SK-N-SH (cell line): ENCODE results near the gene UCP2. TPM values are rescaled to one million over a fixed set of nuclear protein-coding genes. Genes with fewer than 3 reads are reported as not detected.

Experiments
- CTCF ChIA-PET: fragments of 300-600, 350-600 bp; formaldehyde crosslinking; extraction: SDS; loops from one replicate; lab custom pipeline; 2021; lab: Yijun Ruan, JAX
- POLR2A ChIA-PET: fragments of 350-600 bp; sonication (Branson Sonifier 250); formaldehyde crosslinking; extraction: SDS; loops from one replicate; lab custom pipeline; 2020; ENCODE audit warnings: antibody characterized with exemption, inconsistent platforms; lab: Yijun Ruan, JAX
- DNase-seq: peaks from one replicate; pipeline ENCODE4 v3.0.0; 2012
- H2AFZ ChIP-seq: fragments of 200-600 bp; sonication (generic); 2 replicates; pipeline ENCODE4 v1.8.1; 2016; ENCODE audit warnings: antibody characterized with exemption, mild to moderate bottlenecking, low read depth
- H3F3A ChIP-seq: fragments of 200-600 bp; sonication (generic); replicated peaks from 2 replicates; pipeline ENCODE3; 2016; ENCODE audit warnings: antibody characterized with exemption, mild to moderate bottlenecking; ENCODE audit not compliant: insufficient read depth
- H3K27ac ChIP-seq, 2 experiments: fragments of 200-500 bp in 1 of 2; fragments of 200-600 bp in 1 of 2; sonication (Bioruptor generic) in 1 of 2; sonication (generic), shearing (Covaris generic) in 1 of 2; 2 replicates each; pipeline versions ENCODE4 v1.5.1 to v1.6.1; 2014 to 2016; ENCODE audit warnings: low read depth in 2 of 2, inconsistent platforms in 1 of 2, low read length in 1 of 2, mild to moderate bottlenecking in 1 of 2, mixed read lengths in 1 of 2
- H3K27me3 ChIP-seq: fragments of 200-600 bp; sonication (generic), shearing (Covaris generic); 2 replicates; pipeline ENCODE4 v1.6.1; 2016; ENCODE audit warnings: mixed run types; ENCODE audit not compliant: insufficient read depth
- H3K36me3 ChIP-seq, 2 experiments: fragments of 200-500 bp in 1 of 2; fragments of 200-600 bp in 1 of 2; sonication (Bioruptor generic) in 1 of 2; sonication (generic) in 1 of 2; replicated peaks in 1 of 2; 2 replicates each; pipeline versions ENCODE3 to v1.5.1; 2014 to 2016; ENCODE audit warnings: low read length in 1 of 2, mild to moderate bottlenecking in 1 of 2; ENCODE audit not compliant: insufficient read depth in 2 of 2, control insufficient read depth in 1 of 2
- H3K4me1 ChIP-seq, 2 experiments: fragments of 200-500 bp in 1 of 2; fragments of 200-600 bp in 1 of 2; sonication (Bioruptor generic) in 1 of 2; sonication (generic), shearing (Covaris generic) in 1 of 2; 2 replicates each; pipeline versions ENCODE4 v1.5.1 to v1.6.1; 2014 to 2016; ENCODE audit warnings: low read depth in 1 of 2, low read length in 1 of 2, mixed run types in 1 of 2; ENCODE audit not compliant: insufficient read depth in 2 of 2, control insufficient read depth in 1 of 2
- H3K4me2 ChIP-seq: fragments of 200-600 bp; sonication (generic), shearing (Covaris generic); 2 replicates; pipeline ENCODE4 v1.6.1; 2017; ENCODE audit warnings: mixed run types
- H3K4me3 ChIP-seq, 2 experiments: fragments of 200-500 bp in 1 of 2; fragments of 200-600 bp in 1 of 2; sonication (Bioruptor generic) in 1 of 2; sonication (generic), shearing (Covaris generic) in 1 of 2; 2 replicates each; pipeline versions ENCODE4 v1.5.1 to v1.8.1; 2014 to 2016; ENCODE audit warnings: low read depth in 2 of 2, inconsistent platforms in 1 of 2, low read length in 1 of 2, mild to moderate bottlenecking in 1 of 2, mixed read lengths in 1 of 2, moderate library complexity in 1 of 2
- H3K79me2 ChIP-seq: fragments of 200-600 bp; sonication (generic); 2 replicates; pipeline ENCODE4 v1.8.1; 2017; ENCODE audit warnings: mild to moderate bottlenecking; ENCODE audit not compliant: insufficient read depth
- H3K9ac ChIP-seq: fragments of 200-600 bp; sonication (generic); 2 replicates; pipeline ENCODE4 v1.6.1; 2017; ENCODE audit warnings: mixed run types
- H3K9me2 ChIP-seq: fragments of 200-600 bp; sonication (generic); 2 replicates; pipeline ENCODE4 v1.6.1; 2017; ENCODE audit warnings: mixed run types
- H3K9me3 ChIP-seq: fragments of 200-600 bp; sonication (generic); 2 replicates; pipeline ENCODE4 v1.6.1; 2017; ENCODE audit warnings: mixed run types, mild to moderate bottlenecking, moderate library complexity
- H4K20me1 ChIP-seq: fragments of 200-600 bp; sonication (generic); 2 replicates; pipeline ENCODE4 v1.6.1; 2017; ENCODE audit warnings: mild to moderate bottlenecking, mixed run types; ENCODE audit not compliant: insufficient read depth
- CHD2 ChIP-seq: fragments of 150-350 bp; IDR thresholded peaks from 2 replicates; pipeline ENCODE4 v1.6.1; 2018; ENCODE audit warnings: low read length; ENCODE audit not compliant: partially characterized antibody
- EP300 ChIP-seq, 2 experiments: IDR thresholded peaks; 2 replicates each; pipeline versions ENCODE4 v1.4.0 to v1.6.1; 2012; ENCODE audit warnings: borderline replicate concordance in 1 of 2, low read depth in 1 of 2, low read length in 1 of 2
- EZH2phosphoT487 ChIP-seq: fragments of 200-600 bp; sonication (generic); IDR thresholded peaks from 2 replicates; pipeline ENCODE4 v1.6.1; 2017; ENCODE audit warnings: low read depth, mixed run types, mild to moderate bottlenecking, antibody characterized with exemption, moderate library complexity, borderline replicate concordance
- FOSL2 ChIP-seq: IDR thresholded peaks from 2 replicates; pipeline ENCODE4 v1.4.0; 2012; ENCODE audit warnings: low read depth, mild to moderate bottlenecking, moderate library complexity, borderline replicate concordance
- FOXM1 ChIP-seq: IDR thresholded peaks from 2 replicates; pipeline ENCODE4 v1.4.0; 2012; ENCODE audit warnings: low read depth, mild to moderate bottlenecking
- GATA2 ChIP-seq: sonication (generic); formaldehyde crosslinking; IDR thresholded peaks from 2 replicates; pipeline ENCODE4 v1.5.0; 2020; ENCODE audit warnings: mild to moderate bottlenecking, missing genetic modification reagents
- JUND ChIP-seq: IDR thresholded peaks from 2 replicates; pipeline ENCODE4 v1.4.0; 2012
- MXI1 ChIP-seq: IDR thresholded peaks from 2 replicates; pipeline ENCODE4 v1.6.1; 2012; ENCODE audit warnings: mild to moderate bottlenecking, low read depth, low read length, improper control_type of control experiment
- NFIC ChIP-seq: IDR thresholded peaks from 2 replicates; pipeline ENCODE4 v1.4.0; 2012; ENCODE audit warnings: borderline replicate concordance
- NRF1 ChIP-seq: IDR thresholded peaks from 2 replicates; pipeline ENCODE4 v1.6.1; 2012; ENCODE audit warnings: low read depth, mild to moderate bottlenecking, low read length
- POLR2AphosphoS5 ChIP-seq: IDR thresholded peaks from 2 replicates; pipeline ENCODE4 v1.6.1; 2012; ENCODE audit warnings: low read depth, low read length
- REST ChIP-seq: IDR thresholded peaks from 2 replicates; pipeline ENCODE4 v1.6.1; 2012; ENCODE audit warnings: mild to moderate bottlenecking, low read depth, low read length, moderate library complexity
- RXRA ChIP-seq: IDR thresholded peaks from 2 replicates; pipeline ENCODE4 v1.4.0; 2012; ENCODE audit warnings: low read depth, mild to moderate bottlenecking, borderline replicate concordance
- SMC3 ChIP-seq: IDR thresholded peaks from 2 replicates; pipeline ENCODE4 v1.6.1; 2012; ENCODE audit warnings: low read depth, low read length, improper control_type of control experiment
- TAF1 ChIP-seq: IDR thresholded peaks from 2 replicates; pipeline ENCODE4 v1.6.1; 2012; ENCODE audit warnings: low read depth, mild to moderate bottlenecking, low read length, moderate library complexity, borderline replicate concordance
- TCF12 ChIP-seq: IDR thresholded peaks from 2 replicates; pipeline ENCODE4 v1.4.0; 2012
- USF1 ChIP-seq: IDR thresholded peaks from 2 replicates; pipeline ENCODE4 v1.4.0; 2012; ENCODE audit warnings: low read depth, borderline replicate concordance
- WGBS: methylation state at CpG from one replicate; pipeline ENCODE4 v1.1.6; 2017; ENCODE audit warnings: low lambda C conversion rate; 5-methylcytosine and 5-hydroxymethylcytosine counted together
- polyA plus RNA-seq, 3 experiments: library from polyadenylated mRNA; depleted of rRNA; stranded (reverse); fragments of >200 nt; gene quantifications; 2 replicates each; pipeline ENCODE4 v1.2.3, GENCODE V29; 2012

The UCP2 gene
- polyA plus RNA-seq, 1 of the 3 experiments (the other 2 are of a cell fraction), result 36.0 TPM

- no peak for TF ChIP-seq USF1
- TF ChIP-seq, all 33 proteins: peak for 0
Measured at GRCh38 chr11:73998846-73999575, 16.4 kb upstream of the UCP2 start (continued).

DNA sequence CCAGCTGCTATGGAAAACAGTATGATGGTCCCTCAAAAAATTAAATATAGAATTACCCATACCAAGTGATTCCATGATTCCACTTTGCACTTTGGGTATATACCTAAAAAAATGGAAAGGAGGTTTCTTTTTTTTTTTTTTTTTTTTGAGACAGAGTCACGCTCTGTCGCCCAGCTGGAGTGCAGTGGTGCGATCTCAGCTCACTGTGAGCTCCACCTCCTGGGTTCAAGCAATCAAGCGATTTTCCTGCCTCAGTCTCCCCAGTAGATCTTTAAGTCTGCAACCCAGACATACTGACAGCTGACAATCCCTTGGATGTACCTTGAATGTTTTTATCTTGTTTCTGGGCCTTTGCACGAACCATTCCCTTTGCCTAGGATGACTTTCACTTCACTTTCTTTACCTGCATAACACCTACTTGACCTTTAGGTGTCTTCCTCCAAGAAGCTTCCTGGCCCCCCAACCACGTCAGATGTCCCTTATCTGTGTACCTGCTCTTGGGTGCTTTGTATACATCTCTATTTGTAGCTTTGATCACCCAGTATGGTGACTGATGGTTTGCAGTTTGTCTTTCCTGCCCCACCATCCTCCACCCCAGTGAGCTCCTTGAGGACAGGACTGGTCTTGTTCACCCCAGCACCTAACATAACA is 14.6 kb upstream of the UCP2 start:
- H3K9me2 ChIP-seq, result no peaks in the 10 kb centered on the region
- ChIA-PET POLR2A (interaction anchor here (0.7 kb wide), 1 partner anchor 84 kb away, joined by 3 read pairs; no protein-coding TSS in a partner anchor), CTCF (interaction anchor here (1.1 kb wide), 2 partner anchors 9 to 33 kb away, joined by 3 to 4 read pairs; no protein-coding TSS in a partner anchor)
- no peak for TF ChIP-seq MXI1
- TF ChIP-seq EZH2phosphoT487, result no peak
- TF ChIP-seq FOSL2, result no peak
- TF ChIP-seq GATA2 (CRISPR knock-in tag), result no peak
- no peak for TF ChIP-seq TAF1
- H3K27me3 ChIP-seq, result no peaks in the 10 kb centered on the region
- H3K9ac ChIP-seq, result no peak overlapping the region
- no peaks in the 10 kb centered on the region for H4K20me1 ChIP-seq
- H3K4me1 ChIP-seq, result no peaks in the 10 kb centered on the region
- no peaks in the 10 kb centered on the region for H3K9me3 ChIP-seq
- no peak overlapping the region for H3K4me3 ChIP-seq
- no peak overlapping the region for H3K27ac ChIP-seq
- peaks cover 4% of the 10 kb centered on the region for H3F3A ChIP-seq
- DNase-seq, result no peak
- H3K36me3 ChIP-seq, result peaks cover 0 to 2% of the 10 kb centered on the region in 2 experiments
- H3K79me2 ChIP-seq, result no peaks in the 10 kb centered on the region
- 76% methylated on average over 6 of the region's 6 CpGs for WGBS
- H2AFZ ChIP-seq, result no peak overlapping the region
- H3K4me2 ChIP-seq, result no peak overlapping the region

DNA sequence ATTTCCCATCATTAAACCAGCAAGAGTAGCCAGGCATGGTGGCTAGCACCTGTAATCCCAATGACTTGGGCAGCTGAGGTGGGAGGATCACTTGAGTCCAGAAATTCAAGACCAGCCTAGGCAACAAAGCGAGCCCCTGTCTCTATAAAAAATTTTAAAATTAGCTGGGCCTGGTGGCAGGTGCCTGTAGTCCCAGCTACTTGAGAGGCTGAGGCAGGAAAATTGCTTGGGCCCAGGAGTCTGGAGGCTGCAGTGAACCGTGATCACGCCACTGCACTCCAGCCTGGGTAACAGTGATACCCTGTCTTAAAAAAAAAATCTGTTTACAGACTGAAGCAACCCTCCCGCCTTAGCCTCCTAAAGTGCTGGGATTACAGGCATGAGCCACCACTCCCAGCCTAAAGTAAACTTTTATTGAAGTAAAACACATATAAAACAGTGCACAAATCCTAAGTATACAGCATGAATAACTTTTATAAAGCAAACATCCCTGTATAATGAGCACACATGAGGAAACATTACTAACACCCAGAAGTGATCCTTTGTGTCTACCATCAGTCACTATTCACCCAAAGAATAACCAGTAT is 13.6 kb upstream of the UCP2 start:
- POLR2A ChIA-PET, result interaction anchor here (0.6 kb wide), 2 partner anchors 11 to 17 kb away, joined by 3 read pairs; no protein-coding TSS in a partner anchor
- Histone ChIP-seq H3K36me3 (peaks cover 0 to 2% of the 10 kb centered on the region in 2 experiments), H3K9me2 (no peaks in the 10 kb centered on the region), H2AFZ (no peak overlapping the region), H3K4me2 (no peak overlapping the region), H3K4me3 (no peak overlapping the region), H3K27ac (no peak overlapping the region), H3K9me3 (no peaks in the 10 kb centered on the region), H3K79me2 (no peaks in the 10 kb centered on the region), H4K20me1 (no peaks in the 10 kb centered on the region), H3K9ac (no peak overlapping the region), H3K27me3 (no peaks in the 10 kb centered on the region), H3K4me1 (no peaks in the 10 kb centered on the region), H3F3A (peaks cover 4% of the 10 kb centered on the region)
- 94% methylated on average over 4 of the region's 4 CpGs for WGBS
- CTCF ChIA-PET, result no interaction called here
- DNase-seq, result no peak
- TF ChIP-seq FOSL2, result no peak
- no peak for TF ChIP-seq POLR2AphosphoS5
- no peak for TF ChIP-seq SMC3
- TF ChIP-seq NFIC, result no peak
- TF ChIP-seq JUND, result no peak
- TF ChIP-seq TCF12, result no peak
- TF ChIP-seq MXI1, result no peak
- TF ChIP-seq TAF1, result no peak
- no peak for TF ChIP-seq USF1
- TF ChIP-seq CHD2, result no peak
- TF ChIP-seq FOXM1, result no peak
- no peak for TF ChIP-seq RXRA
- no peak for TF ChIP-seq REST
- TF ChIP-seq NRF1, result no peak
- TF ChIP-seq EP300 (IDR thresholded peaks at IDR 0.05; ENCODE audit: borderline replicate concordance in 1 of 2, low read depth in 1 of 2, low read length in 1 of 2), result no peak
